ENCODE results near the gene PRKCZ. TPM values are rescaled to one million over a fixed set of nuclear protein-coding genes. Genes with fewer than 3 reads are reported as not detected.

The PRKCZ gene
- polyA plus RNA-seq, 3 donors, result 0.74 to 1.9 (median 1.4) TPM

GRCh38 chr1:2024887-2025286 lies 25.3 kb upstream of the PRKCZ start:
- WGBS (ENCODE audit: insufficient coverage), result 91% methylated on average over 18 of the region's 18 CpGs
- no peak for DNase-seq
- H3K4me1 Mint-ChIP-seq, result peaks cover 6% of the 10 kb centered on the region
- peaks cover 23 to 37% (median 25%) of the 10 kb centered on the region in 3 donors for H3K27me3 Mint-ChIP-seq (ENCODE audit: low read depth in 3 of 3)
- intact Hi-C loops (cut with micrococcal nuclease), result no loop called here
- Histone ChIP-seq H3K4me3 (replicated peaks in 1 of 3; ENCODE audit: low read depth in 2 of 3, low read length in 3 of 3) (no peak overlapping the region), H3K4me2 (replicated peaks; ENCODE audit: extremely low read depth, low read length, poor library complexity, severe bottlenecking) (no peak overlapping the region), H3K27me3 (ENCODE audit: control insufficient read depth in 2 of 2, insufficient read depth in 2 of 2, low read length in 2 of 2) (peaks cover 3 to 19% of the 10 kb centered on the region in 2 donors), H3K36me3 (replicated peaks in 1 of 2; ENCODE audit: control insufficient read depth in 1 of 2, insufficient read depth in 2 of 2, low read length in 2 of 2) (no peaks in the 10 kb centered on the region), H3K9ac (ENCODE audit: insufficient read depth, low read length, poor library complexity, severe bottlenecking) (no peak overlapping the region), H3K9me3 (replicated peaks in 1 of 2; ENCODE audit: control insufficient read depth in 1 of 2, insufficient read depth in 1 of 2, low read length in 2 of 2) (no peaks in the 10 kb centered on the region), H3K27ac (ENCODE audit: low read depth in 1 of 2, low read length in 2 of 2) (no peak overlapping the region), H2AFZ (ENCODE audit: insufficient read depth, low read depth, low read length, poor library complexity, severe bottlenecking) (no peak overlapping the region), H3K4me1 (ENCODE audit: control insufficient read depth in 1 of 2, insufficient read depth in 2 of 2, low read length in 2 of 2) (peaks cover 0 to 3% of the 10 kb centered on the region in 2 donors), H4K20me1 (ENCODE audit: insufficient read depth, low read length) (no peaks in the 10 kb centered on the region), H3K79me2 (ENCODE audit: insufficient read depth, low read length) (no peaks in the 10 kb centered on the region)
- no peak overlapping the region for H3K4me3 Mint-ChIP-seq
- peaks cover 0 to 2% (median 0%) of the 10 kb centered on the region in 7 donors for H3K9me3 Mint-ChIP-seq
- TF ChIP-seq CTCF (IDR thresholded peaks at IDR 0.05), result no peak
- H3K27ac Mint-ChIP-seq, result no peak overlapping the region
- no peaks in the 10 kb centered on the region for H3K36me3 Mint-ChIP-seq

GRCh38 chr1:2025491-2025981 lies 24.7 kb upstream of the PRKCZ start:
- H3K4me3 Mint-ChIP-seq, result peak overlapping the region; percentile 6 to 35
- Histone ChIP-seq H3K27ac (ENCODE audit: low read depth in 1 of 2, low read length in 2 of 2) (no peak overlapping the region), H3K9ac (ENCODE audit: insufficient read depth, low read length, poor library complexity, severe bottlenecking) (no peak overlapping the region), H3K27me3 (ENCODE audit: control insufficient read depth in 2 of 2, insufficient read depth in 2 of 2, low read length in 2 of 2) (peaks cover 0 to 13% of the 10 kb centered on the region in 2 donors), H4K20me1 (ENCODE audit: insufficient read depth, low read length) (no peaks in the 10 kb centered on the region), H3K4me1 (ENCODE audit: control insufficient read depth in 1 of 2, insufficient read depth in 2 of 2, low read length in 2 of 2) (peaks cover 0 to 3% of the 10 kb centered on the region in 2 donors), H3K9me3 (replicated peaks in 1 of 2; ENCODE audit: control insufficient read depth in 1 of 2, insufficient read depth in 1 of 2, low read length in 2 of 2) (no peaks in the 10 kb centered on the region), H3K79me2 (ENCODE audit: insufficient read depth, low read length) (no peaks in the 10 kb centered on the region), H3K4me3 (replicated peaks in 1 of 3; ENCODE audit: low read depth in 2 of 3, low read length in 3 of 3) (no peak overlapping the region), H2AFZ (ENCODE audit: insufficient read depth, low read depth, low read length, poor library complexity, severe bottlenecking) (peak overlapping the region; percentile 29), H3K36me3 (replicated peaks in 1 of 2; ENCODE audit: control insufficient read depth in 1 of 2, insufficient read depth in 2 of 2, low read length in 2 of 2) (no peaks in the 10 kb centered on the region), H3K4me2 (replicated peaks; ENCODE audit: extremely low read depth, low read length, poor library complexity, severe bottlenecking) (peak overlapping the region; percentile 29)
- H3K27ac Mint-ChIP-seq, result no peak overlapping the region
- peaks cover 17 to 33% (median 18%) of the 10 kb centered on the region in 3 donors for H3K27me3 Mint-ChIP-seq (ENCODE audit: low read depth in 3 of 3)
- H3K4me1 Mint-ChIP-seq, result peaks cover 6% of the 10 kb centered on the region
- H3K36me3 Mint-ChIP-seq, result no peaks in the 10 kb centered on the region
- no peak for DNase-seq
- 60% methylated on average over 31 of the region's 39 CpGs for WGBS (ENCODE audit: insufficient coverage)
- no peak for TF ChIP-seq CTCF (IDR thresholded peaks at IDR 0.05)
- intact Hi-C loops (cut with micrococcal nuclease), result no loop called here
- peaks cover 0 to 2% (median 0%) of the 10 kb centered on the region in 7 donors for H3K9me3 Mint-ChIP-seq
